Measurements from ENCODE around the gene P2RY13.
A peak's percentile ranks its signal among the peaks of the same experiment; 100 is the strongest.

P2RY13 gene

DNA sequence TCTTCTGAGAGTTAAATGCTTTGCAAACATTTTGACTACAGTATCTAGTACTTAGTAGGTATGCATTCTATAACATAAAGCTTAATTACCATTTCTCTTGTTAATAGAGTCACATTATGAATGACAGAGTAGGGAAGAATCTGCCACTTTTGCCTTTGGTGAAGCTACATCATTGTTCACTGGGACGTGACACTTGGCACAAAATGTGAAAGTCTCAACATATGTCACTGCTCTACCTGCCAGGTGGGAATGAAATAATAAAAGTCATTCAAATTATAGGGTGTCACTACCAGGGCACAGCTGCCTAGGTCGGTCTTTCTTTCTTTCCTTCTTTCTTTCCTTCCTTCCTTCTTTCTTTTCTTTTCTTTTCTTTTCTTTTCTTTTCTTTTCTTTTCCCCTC is 30.3 kb downstream of the P2RY13 start:
- in situ Hi-C loops (cut with MboI; ENCODE audit: low sequenced_read_pairs) = no loop called here
- DNase-seq (ENCODE audit: low spot score in 2 of 2) = no peak
- Histone ChIP-seq H3K4me3 (no peak overlapping the region), H3K36me3 (replicated peaks) (no peaks in the 10 kb centered on the region), H3K4me1 (peaks cover 8% of the 10 kb centered on the region), H3K27me3 (ENCODE audit: low read depth) (no peaks in the 10 kb centered on the region), H3K9me3 (no peaks in the 10 kb centered on the region)

DNA sequence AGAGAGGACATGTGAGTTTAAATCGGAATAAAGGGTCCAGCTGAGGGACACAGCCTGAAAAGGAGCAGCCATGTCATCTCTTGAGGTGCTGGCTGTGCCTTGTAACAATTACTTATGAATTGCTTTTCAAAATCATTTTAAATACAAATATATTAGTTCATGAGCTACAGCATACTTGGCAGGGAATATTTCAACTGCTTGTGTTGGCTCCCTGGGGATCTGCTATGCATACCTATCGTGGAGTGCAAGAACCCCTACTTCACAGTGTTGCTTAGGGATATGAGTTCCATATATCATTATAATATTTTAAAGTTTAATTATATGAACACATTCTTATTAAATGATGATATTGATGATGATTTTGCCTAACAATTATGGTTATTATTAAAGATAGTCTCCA is 31.9 kb downstream of the P2RY13 start:
- no peaks in the 10 kb centered on the region for H3K9me3 ChIP-seq
- no peaks in the 10 kb centered on the region for H3K36me3 ChIP-seq (replicated peaks)
- in situ Hi-C loops (cut with MboI; ENCODE audit: low sequenced_read_pairs) = no loop called here
- H3K4me3 ChIP-seq = no peak overlapping the region
- no peaks in the 10 kb centered on the region for H3K27me3 ChIP-seq (ENCODE audit: low read depth)
- DNase-seq (ENCODE audit: low spot score in 2 of 2) = no peak
- H3K4me1 ChIP-seq = peaks cover 10% of the 10 kb centered on the region

DNA sequence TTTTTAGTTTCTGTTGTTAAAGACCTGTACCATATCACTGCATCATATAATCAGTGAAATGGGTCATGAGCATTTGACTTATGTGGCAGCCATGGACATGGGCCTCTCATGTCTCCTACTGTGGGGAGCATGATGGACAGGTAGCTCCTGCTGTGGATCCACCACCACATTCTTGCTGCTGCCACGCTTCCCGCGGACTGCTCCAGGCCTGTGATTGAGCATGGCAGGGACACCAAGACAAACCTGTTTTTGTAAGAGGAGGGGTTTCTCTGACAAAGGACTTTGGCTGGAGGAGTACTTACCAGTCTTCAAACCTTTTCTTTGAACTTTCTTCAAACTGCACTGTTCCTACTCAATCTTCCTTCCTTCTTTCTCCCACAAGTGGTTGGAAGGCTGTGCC is 33.1 kb downstream of the P2RY13 start:
- Histone ChIP-seq H3K9me3 (no peaks in the 10 kb centered on the region), H3K4me1 (0 out of 2 replicates have a peak, but pooled peaks cover 2% of the 10 kb centered on the region), H3K36me3 (replicated peaks) (no peaks in the 10 kb centered on the region), H3K4me3 (no peak overlapping the region), H3K27me3 (ENCODE audit: low read depth) (no peaks in the 10 kb centered on the region)
- in situ Hi-C loops (cut with MboI; ENCODE audit: low sequenced_read_pairs) = no loop called here
- no peak for DNase-seq (ENCODE audit: low spot score in 2 of 2)

DNA sequence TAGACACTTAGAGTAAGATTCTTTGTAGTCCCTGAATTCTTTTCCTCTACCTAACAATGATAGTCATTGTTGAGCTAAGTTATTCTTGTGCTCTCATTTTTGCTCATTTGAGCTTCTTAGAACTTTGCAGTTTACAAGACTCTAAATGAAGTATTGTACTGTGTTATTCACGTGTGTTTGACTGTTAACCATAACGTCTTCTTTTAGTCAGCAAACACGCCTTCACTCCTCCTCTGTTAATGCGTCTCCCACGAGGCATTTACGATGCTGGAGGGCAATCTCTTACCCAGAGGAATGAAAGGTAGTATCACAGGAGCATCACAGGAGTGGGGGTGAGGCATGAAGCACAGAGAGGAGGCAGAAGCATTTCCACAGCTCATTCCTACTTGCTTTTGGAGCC is 36.2 kb downstream of the P2RY13 start:
- Histone ChIP-seq H3K4me1 (0 out of 2 replicates have a peak, but pooled peaks cover 2% of the 10 kb centered on the region), H3K4me3 (no peak overlapping the region), H3K27me3 (ENCODE audit: low read depth) (no peaks in the 10 kb centered on the region), H3K9me3 (no peaks in the 10 kb centered on the region), H3K36me3 (replicated peaks) (no peaks in the 10 kb centered on the region)
- DNase-seq (ENCODE audit: low spot score in 2 of 2) = peak; percentile 16 to 17
- in situ Hi-C loops (cut with MboI; ENCODE audit: low sequenced_read_pairs) = no loop called here

DNA sequence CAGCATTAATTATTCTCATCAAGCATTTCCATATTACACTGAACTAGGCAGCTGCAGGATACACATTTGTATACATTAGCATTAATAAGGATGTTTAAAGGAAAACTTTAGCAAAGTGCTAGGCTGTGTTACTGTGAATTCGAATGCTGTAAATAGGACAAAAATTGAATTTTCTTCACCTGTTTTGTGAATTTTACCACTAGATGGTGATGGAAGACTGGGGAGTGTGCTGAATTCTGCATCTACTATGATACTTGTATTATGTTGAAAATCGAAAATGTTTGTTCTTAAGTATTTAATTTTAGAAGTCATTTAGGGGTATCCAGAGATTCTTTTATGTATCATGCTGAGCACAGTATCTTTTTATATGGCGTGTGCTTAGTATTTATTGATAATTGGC is 38.7 kb downstream of the P2RY13 start:
- 0 out of 2 replicates have a peak, but pooled peaks cover 2% of the 10 kb centered on the region for H3K4me1 ChIP-seq
- in situ Hi-C loops (cut with MboI; ENCODE audit: low sequenced_read_pairs) = no loop called here
- no peaks in the 10 kb centered on the region for H3K36me3 ChIP-seq (replicated peaks)
- DNase-seq (ENCODE audit: low spot score in 2 of 2) = no peak
- no peaks in the 10 kb centered on the region for H3K9me3 ChIP-seq
- no peaks in the 10 kb centered on the region for H3K27me3 ChIP-seq (ENCODE audit: low read depth)
- no peak overlapping the region for H3K4me3 ChIP-seq

DNA sequence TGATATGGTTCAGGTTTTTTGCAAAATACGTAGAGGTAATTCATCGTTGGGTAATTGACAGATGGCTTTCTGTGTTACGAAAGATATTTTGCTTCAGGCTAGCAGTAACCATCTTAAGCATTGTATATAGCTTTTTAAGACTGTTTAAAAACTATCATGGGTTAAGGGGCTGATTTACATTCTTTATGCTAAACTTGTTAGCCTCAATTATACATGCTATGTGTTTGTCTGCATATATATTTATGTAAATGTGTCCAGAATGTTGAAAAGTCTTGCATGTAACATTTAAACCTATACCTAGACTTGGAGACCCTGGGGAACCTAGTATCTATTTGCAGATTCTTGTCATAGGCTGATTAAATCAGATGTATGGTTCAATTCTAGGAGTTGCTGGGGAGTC is 39.9 kb downstream of the P2RY13 start:
- in situ Hi-C loops (cut with MboI; ENCODE audit: low sequenced_read_pairs) = no loop called here
- no peak for DNase-seq (ENCODE audit: low spot score in 2 of 2)
- no peaks in the 10 kb centered on the region for H3K36me3 ChIP-seq (replicated peaks)

DNA sequence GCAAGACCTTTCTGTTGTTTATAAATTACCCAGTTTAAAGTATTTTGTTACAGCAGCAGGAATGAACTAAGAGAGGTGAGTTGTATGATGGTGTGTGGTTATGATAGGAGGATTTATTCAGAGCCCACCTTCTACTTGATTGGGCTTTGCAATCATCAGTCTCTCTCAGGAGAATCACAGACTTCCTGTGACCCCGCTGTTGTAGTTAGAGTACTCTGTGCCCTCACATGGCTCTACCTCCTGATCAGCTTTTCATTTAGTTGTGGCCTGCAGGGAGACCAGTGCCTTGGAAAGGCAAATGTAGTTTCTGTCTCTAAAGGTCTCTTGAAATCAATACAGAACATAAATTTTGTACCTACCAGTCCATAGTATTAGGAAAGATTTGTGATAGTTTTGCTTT is 43.4 kb downstream of the P2RY13 start:
- in situ Hi-C loops (cut with MboI; ENCODE audit: low sequenced_read_pairs) = no loop called here

More for the DNA sequence above, 39.9 kb downstream of the P2RY13 start:
- Histone ChIP-seq H3K4me3 (no peak overlapping the region), H3K4me1 (0 out of 2 replicates have a peak, but pooled peaks cover 2% of the 10 kb centered on the region), H3K27me3 (ENCODE audit: low read depth) (no peaks in the 10 kb centered on the region), H3K9me3 (no peaks in the 10 kb centered on the region)

DNA sequence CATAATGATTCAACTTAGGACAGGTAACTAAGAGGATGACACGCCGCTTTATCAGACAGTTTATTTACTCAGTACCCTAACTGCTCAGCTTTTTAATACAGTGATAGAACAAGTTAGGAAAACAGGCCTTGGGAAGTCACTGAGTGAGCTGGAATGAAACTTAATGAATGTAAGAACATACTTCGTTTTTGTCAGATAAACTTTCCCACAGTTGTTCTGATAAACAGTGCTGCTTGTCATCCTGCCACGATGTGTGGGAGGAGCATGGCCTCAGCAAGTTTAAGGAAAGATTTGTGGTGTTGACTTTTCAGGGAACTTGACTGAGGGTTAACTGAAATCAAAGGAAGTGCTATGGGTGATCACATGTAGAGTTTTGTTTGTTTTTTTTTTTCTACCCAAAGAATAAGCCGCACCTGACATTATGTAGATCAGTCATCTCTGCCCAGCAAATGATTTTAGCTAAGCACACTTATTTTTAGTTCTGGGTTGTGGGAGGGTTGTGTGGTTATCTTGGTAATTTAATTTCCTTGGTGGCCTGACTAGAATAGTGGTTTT is 45.4 kb downstream of the P2RY13 start:
- no peaks in the 10 kb centered on the region for H3K36me3 ChIP-seq (replicated peaks)
- H3K9me3 ChIP-seq = no peaks in the 10 kb centered on the region
- in situ Hi-C loops (cut with MboI; ENCODE audit: low sequenced_read_pairs) = no loop called here
- H3K27me3 ChIP-seq (ENCODE audit: low read depth) = no peaks in the 10 kb centered on the region
- DNase-seq (ENCODE audit: low spot score in 2 of 2) = no peak
- no peak overlapping the region for H3K4me3 ChIP-seq
- no peaks in the 10 kb centered on the region for H3K4me1 ChIP-seq

More for the DNA sequence above, 43.4 kb downstream of the P2RY13 start:
- H3K36me3 ChIP-seq (replicated peaks) = no peaks in the 10 kb centered on the region
- H3K9me3 ChIP-seq = no peaks in the 10 kb centered on the region
- no peaks in the 10 kb centered on the region for H3K27me3 ChIP-seq (ENCODE audit: low read depth)
- no peak overlapping the region for H3K4me3 ChIP-seq
- DNase-seq (ENCODE audit: low spot score in 2 of 2) = no peak
- no peaks in the 10 kb centered on the region for H3K4me1 ChIP-seq

DNA sequence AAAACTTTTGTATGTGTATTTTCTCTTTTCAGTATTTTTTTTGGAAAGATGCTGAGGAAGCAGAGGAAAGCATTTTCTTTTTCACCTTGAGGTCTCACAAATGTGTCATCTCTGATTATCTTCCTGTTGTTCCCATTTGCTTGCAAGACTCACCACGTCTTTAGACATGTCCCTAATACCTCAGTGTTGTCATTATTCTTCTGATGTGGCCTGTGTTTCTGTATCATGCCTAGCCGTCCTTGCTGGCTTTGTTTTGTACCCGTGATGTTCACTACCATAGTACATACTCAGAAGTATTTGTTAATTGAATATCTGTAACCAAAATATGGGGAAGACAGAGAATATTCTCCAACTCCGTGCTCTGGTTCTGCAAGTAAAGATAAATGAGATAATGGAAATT is 46.0 kb downstream of the P2RY13 start:
- H3K36me3 ChIP-seq (replicated peaks) = no peaks in the 10 kb centered on the region
- DNase-seq (ENCODE audit: low spot score in 2 of 2) = no peak
- H3K4me1 ChIP-seq = no peaks in the 10 kb centered on the region
- H3K9me3 ChIP-seq = no peaks in the 10 kb centered on the region
- no peaks in the 10 kb centered on the region for H3K27me3 ChIP-seq (ENCODE audit: low read depth)
- in situ Hi-C loops (cut with MboI; ENCODE audit: low sequenced_read_pairs) = no loop called here
- H3K4me3 ChIP-seq = no peak overlapping the region

DNA sequence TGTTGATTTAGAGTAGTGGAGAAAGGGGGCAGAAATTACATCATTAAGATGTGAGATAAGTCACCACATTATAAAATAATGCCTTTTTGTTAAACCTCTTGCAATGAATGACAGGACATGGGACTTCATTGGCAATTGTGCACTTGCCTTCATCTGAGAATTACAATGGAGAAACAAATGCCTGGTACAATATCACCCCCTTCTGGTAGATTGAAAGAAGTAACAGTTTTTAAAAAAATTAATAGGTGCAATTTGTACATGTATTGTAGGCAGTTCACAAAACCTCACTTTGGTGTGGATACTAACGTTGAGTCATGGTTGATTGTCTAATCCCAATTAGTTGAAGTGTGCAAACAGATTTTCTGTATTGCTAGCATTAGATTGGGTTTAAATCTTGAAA is 46.4 kb downstream of the P2RY13 start:
- no peaks in the 10 kb centered on the region for H3K4me1 ChIP-seq
- peak in 1 of 2 experiments; percentile 65 for DNase-seq (ENCODE audit: low spot score in 2 of 2)
- no peaks in the 10 kb centered on the region for H3K36me3 ChIP-seq (replicated peaks)
- no peaks in the 10 kb centered on the region for H3K9me3 ChIP-seq
- no peaks in the 10 kb centered on the region for H3K27me3 ChIP-seq (ENCODE audit: low read depth)
- no peak overlapping the region for H3K4me3 ChIP-seq
- in situ Hi-C loops (cut with MboI; ENCODE audit: low sequenced_read_pairs) = no loop called here

DNA sequence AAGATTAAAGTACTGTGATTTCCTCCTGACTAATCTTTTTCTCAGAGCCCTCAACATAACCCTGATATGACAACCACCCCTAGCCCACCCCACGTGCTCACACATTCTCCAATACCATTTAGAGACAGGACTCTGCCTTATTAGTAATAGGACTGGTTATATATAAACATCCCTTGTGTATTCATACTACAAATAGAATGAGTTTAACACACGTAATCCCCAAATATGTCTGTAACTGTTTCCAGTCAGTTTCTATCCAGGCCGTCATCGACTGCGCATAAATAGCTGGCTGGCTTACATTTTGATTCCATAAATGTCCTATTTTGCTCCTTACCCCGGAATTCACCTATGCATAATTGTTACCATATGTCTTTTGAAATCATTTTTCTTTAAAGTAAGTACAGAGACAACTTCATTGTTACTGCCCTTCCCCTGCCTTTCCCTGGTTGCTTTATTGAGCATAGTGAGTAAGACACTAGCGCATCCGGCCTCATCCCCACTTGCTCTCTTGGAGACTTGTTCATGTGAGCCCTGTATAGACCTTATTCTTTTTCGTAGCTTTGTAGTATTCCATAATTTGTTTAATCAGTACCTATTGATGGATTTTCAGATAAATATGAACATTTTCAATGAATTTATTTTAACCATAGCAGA is 47.6 kb downstream of the P2RY13 start:
- no peak for DNase-seq (ENCODE audit: low spot score in 2 of 2)
- in situ Hi-C loops (cut with MboI; ENCODE audit: low sequenced_read_pairs) = no loop called here
- H3K9me3 ChIP-seq = no peaks in the 10 kb centered on the region
- H3K4me3 ChIP-seq = no peak overlapping the region
- no peaks in the 10 kb centered on the region for H3K36me3 ChIP-seq (replicated peaks)
- no peaks in the 10 kb centered on the region for H3K4me1 ChIP-seq
- no peaks in the 10 kb centered on the region for H3K27me3 ChIP-seq (ENCODE audit: low read depth)

DNA sequence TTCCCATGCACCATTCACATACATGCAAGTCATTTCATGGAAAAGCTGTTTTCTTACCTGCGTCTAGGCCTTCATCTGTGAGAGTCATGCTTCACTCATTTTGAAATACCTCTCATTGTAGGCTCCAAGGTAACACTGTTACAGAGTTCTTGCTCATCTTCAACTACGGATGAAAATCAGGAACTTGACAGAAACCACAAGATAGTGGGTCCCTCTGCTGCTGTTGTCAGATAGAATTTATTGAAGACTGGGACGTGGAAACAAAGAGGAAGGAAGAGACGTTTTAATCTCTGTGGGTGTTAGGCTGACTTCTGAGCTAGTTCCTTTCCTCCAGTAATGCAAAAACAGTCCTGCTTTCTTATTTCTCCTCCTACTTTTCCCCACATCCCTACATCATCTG is 51.1 kb downstream of the P2RY13 start, which contains the start of gene P2RY14:
TSS of gene P2RY14 (minus strand) at position 313 of the 400 bp plus-strand sequence. CDS start 64,226 bp downstream, outside the sequence.
- in situ Hi-C loops (cut with MboI; ENCODE audit: low sequenced_read_pairs) = loop anchor here (5.0 kb wide), 2 partner anchors 51 to 106 kb away; no protein-coding TSS in a partner anchor
- Histone ChIP-seq H3K36me3 (replicated peaks) (no peaks in the 10 kb centered on the region), H3K27me3 (ENCODE audit: low read depth) (no peaks in the 10 kb centered on the region), H3K4me3 (no peak within 1 kb of the TSS), H3K4me1 (no peaks in the 10 kb centered on the region), H3K9me3 (no peaks in the 10 kb centered on the region)
- DNase-seq (ENCODE audit: low spot score in 2 of 2) = no peak

DNA sequence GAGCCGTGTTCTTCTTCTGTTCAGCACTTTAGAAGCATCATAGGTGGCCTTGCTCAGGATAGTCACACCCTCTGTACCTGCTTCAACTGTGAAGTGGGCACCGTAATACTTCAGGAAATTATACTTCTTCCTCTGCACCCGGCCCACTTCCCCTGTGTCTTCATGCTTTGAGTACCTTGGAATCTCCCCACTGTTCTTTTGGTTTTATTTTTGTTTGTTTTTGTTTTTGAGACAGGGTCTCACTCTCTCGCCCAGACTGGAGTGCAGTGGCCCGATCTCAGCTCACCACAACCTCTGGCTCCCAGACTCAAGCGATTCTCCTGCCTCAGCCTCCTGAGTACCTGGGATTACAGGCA is 52.7 kb downstream of the P2RY13 start:
- in situ Hi-C loops (cut with MboI; ENCODE audit: low sequenced_read_pairs) = loop anchor here (5.0 kb wide), 2 partner anchors 49 to 104 kb away; no protein-coding TSS in a partner anchor
- DNase-seq (ENCODE audit: low spot score in 2 of 2) = no peak

More for the DNA sequence above, 52.7 kb downstream of the P2RY13 start:
- H3K4me3 ChIP-seq = no peak overlapping the region
- H3K9me3 ChIP-seq = no peaks in the 10 kb centered on the region
- no peaks in the 10 kb centered on the region for H3K4me1 ChIP-seq
- H3K27me3 ChIP-seq (ENCODE audit: low read depth) = no peaks in the 10 kb centered on the region
- no peaks in the 10 kb centered on the region for H3K36me3 ChIP-seq (replicated peaks)

All from HAP-1 (cell line).